NK-92 (cell line): ENCODE results near the gene SPINK13.
"Not testable (repeated sequence)": the region's sequence is repeated elsewhere in the genome, so short reads cannot be mapped to it uniquely, and the experiment has no call there.

ENCODE experiments used
- DNase-seq: peaks from one replicate; lab custom pipeline; 2025; ENCODE audit not compliant: unreplicated experiment; lab: John Stamatoyannopoulos, UW

The SPINK13 gene

GRCh38 chr5:148268566-148268965 is at the start of gene SPINK13:
Gene SPINK13 (plus strand): TSS chr5:148268794. CDS start chr5:148270073, 1,279 bp downstream.
- no peak for DNase-seq

GRCh38 chr5:148221508-148221907 is 47.1 kb upstream of the SPINK13 start:
- no peak for DNase-seq

- no peak for DNase-seq
Observed at GRCh38 chr5:148224117-148224742, 44.4 kb upstream of the SPINK13 start.

- no peak for DNase-seq
Observed at GRCh38 chr5:148228392-148228984, 40.1 kb upstream of the SPINK13 start.

GRCh38 chr5:148229840-148230239 is 38.8 kb upstream of the SPINK13 start:
- DNase-seq = no peak

- no peak for DNase-seq
Observed at GRCh38 chr5:148230240-148230639, 38.4 kb upstream of the SPINK13 start.

- DNase-seq = no peak
Observed at GRCh38 chr5:148237785-148238417, 30.7 kb upstream of the SPINK13 start.

- DNase-seq = no peak
Observed at GRCh38 chr5:148238418-148238794, 30.2 kb upstream of the SPINK13 start, which contains the start of gene MARCOL. Gene MARCOL (plus strand): TSS chr5:148238525. CDS start chr5:148238598, 73 bp downstream.

- no peak for DNase-seq
Observed at GRCh38 chr5:148248894-148249293, 19.7 kb upstream of the SPINK13 start.

GRCh38 chr5:148255456-148255855 is 13.1 kb upstream of the SPINK13 start:
- no peak for DNase-seq

- no peak for DNase-seq
Observed at GRCh38 chr5:148259288-148259687, 9.3 kb upstream of the SPINK13 start.

GRCh38 chr5:148261221-148261620 is 7.4 kb upstream of the SPINK13 start:
- DNase-seq = no peak

GRCh38 chr5:148267962-148268361 is 632 bp upstream of the SPINK13 start:
- DNase-seq = no peak

GRCh38 chr5:148275129-148275528 is 6.5 kb downstream of the SPINK13 start:
- not testable (repeated sequence) for DNase-seq

- DNase-seq = not testable (repeated sequence)
Observed at GRCh38 chr5:148280893-148281292, 12.3 kb downstream of the SPINK13 start.

- not testable (repeated sequence) for DNase-seq
Observed at GRCh38 chr5:148281336-148281735, 12.7 kb downstream of the SPINK13 start.

GRCh38 chr5:148290271-148291195 is 21.9 kb downstream of the SPINK13 start:
- DNase-seq = no peak

- no peak for DNase-seq
Observed at GRCh38 chr5:148297731-148298130, 29.1 kb downstream of the SPINK13 start.

- no peak for DNase-seq
Observed at GRCh38 chr5:148306446-148306845, 37.9 kb downstream of the SPINK13 start.

GRCh38 chr5:148309019-148309418 is 40.4 kb downstream of the SPINK13 start:
- DNase-seq = no peak

GRCh38 chr5:148309746-148310145 is 41.2 kb downstream of the SPINK13 start:
- no peak for DNase-seq
